Naive B cell (primary cell): ENCODE data around the gene HADH. TPM values are rescaled to one million over a fixed set of nuclear protein-coding genes. Genes with fewer than 3 reads are reported as not detected.
A peak's percentile ranks its signal among the peaks of the same experiment; 100 is the strongest.
"Not testable (repeated sequence)": the region's sequence is repeated elsewhere in the genome, so short reads cannot be mapped to it uniquely, and the experiment has no call there.

Experiments used
- ATAC-seq, 2 donors: fragments of 150-1000 bp; cut with Tn5 transposase; 2 replicates each; pipeline ENCODE4 v1.10.0; 2021; ENCODE audit warnings: low read depth in 2 of 2, mild to moderate bottlenecking in 2 of 2, moderate library complexity in 2 of 2
- DNase-seq: peaks from one replicate; pipeline ENCODE4 v3.0.0; 2022
- H3K27ac Mint-ChIP-seq, 6 donors: one replicate each; pipeline ENCODE4 v1.8.0; 2020 to 2022; ENCODE audit warnings: mild to moderate bottlenecking in 6 of 6, mixed read lengths in 6 of 6, moderate library complexity in 5 of 6, inconsistent platforms in 2 of 6
- H3K27me3 Mint-ChIP-seq, 3 donors: one replicate each; pipeline ENCODE4 v1.8.0; 2021 to 2022; ENCODE audit warnings: mixed read lengths in 3 of 3, mild to moderate bottlenecking in 1 of 3
- H3K36me3 Mint-ChIP-seq, 2 donors: one replicate each; pipeline ENCODE4 v1.8.0; 2020 to 2022; ENCODE audit warnings: mixed read lengths in 2 of 2, inconsistent platforms in 1 of 2, mild to moderate bottlenecking in 1 of 2
- H3K4me1 Mint-ChIP-seq, 3 donors: one replicate each; pipeline ENCODE4 v1.8.0; 2020 to 2022; ENCODE audit warnings: mixed read lengths in 3 of 3, inconsistent platforms in 1 of 3, mild to moderate bottlenecking in 1 of 3, moderate library complexity in 1 of 3
- H3K4me3 Mint-ChIP-seq, 8 donors: one replicate each; pipeline ENCODE4 v1.8.0; 2020 to 2022; ENCODE audit warnings: mild to moderate bottlenecking in 8 of 8, mixed read lengths in 8 of 8, moderate library complexity in 8 of 8, inconsistent platforms in 2 of 8
- H3K9me3 Mint-ChIP-seq, 7 donors: one replicate each; pipeline ENCODE4 v1.8.0; 2020 to 2022; ENCODE audit warnings: mixed read lengths in 7 of 7, mild to moderate bottlenecking in 5 of 7, inconsistent platforms in 2 of 7, moderate library complexity in 1 of 7
- polyA plus RNA-seq, 6 donors: library from polyadenylated mRNA; unstranded; fragments of 300-500 nt; fragmentation: Illumina TruSeq; gene quantifications; one replicate each; pipeline ENCODE4 v1.2.3, GENCODE V29; 2021; ENCODE audit warnings: low read depth in 6 of 6

HADH gene
- 10 to 100 TPM; 35.1 to 57.5 (median 51.2) TPM for polyA plus RNA-seq

DNA sequence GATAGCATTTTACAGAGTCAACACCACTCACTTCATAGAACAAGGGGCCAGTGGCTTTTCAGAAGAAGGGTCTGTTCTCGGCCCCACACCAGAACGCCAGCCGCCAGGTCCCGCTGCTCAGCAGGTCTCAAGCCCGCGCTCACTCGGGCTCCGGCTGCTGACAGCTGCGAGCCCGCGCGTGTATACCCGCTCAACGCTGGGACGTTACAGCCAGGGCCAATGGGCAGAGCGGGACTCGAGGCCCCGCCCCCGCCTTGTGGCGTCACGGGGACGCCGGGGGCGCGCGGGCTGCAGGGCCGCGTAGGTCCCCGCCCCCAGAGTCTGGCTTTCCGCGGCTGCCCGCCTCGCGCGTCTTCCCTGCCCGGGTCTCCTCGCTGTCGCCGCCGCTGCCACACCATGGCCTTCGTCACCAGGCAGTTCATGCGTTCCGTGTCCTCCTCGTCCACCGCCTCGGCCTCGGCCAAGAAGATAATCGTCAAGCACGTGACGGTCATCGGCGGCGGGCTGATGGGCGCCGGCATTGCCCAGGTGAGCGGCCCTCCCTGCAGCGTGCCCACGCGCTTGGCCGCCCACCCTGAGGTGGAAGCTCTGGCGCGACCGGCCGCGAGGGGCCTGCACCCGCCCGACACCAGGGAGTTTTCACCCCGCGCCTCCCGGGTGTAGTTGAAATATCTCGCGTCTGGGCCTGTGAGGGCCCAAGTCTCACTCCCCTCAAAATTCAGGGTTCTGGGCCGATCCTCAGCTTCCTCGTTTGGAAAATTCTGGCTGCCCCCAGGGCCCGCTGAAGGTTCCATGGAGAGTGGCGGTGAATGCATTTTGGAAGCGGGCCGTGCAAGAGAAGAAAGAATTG is at the start of gene HADH:
Gene HADH, plus strand, starts transcription at position 353 of the 850 bp plus-strand sequence. Its CDS starts 44 bp downstream, at position 397.
- H3K4me1 Mint-ChIP-seq = peaks cover 29 to 49% (median 43%) of the 10 kb centered on the region in 3 donors
- H3K27me3 Mint-ChIP-seq = no peaks in the 10 kb centered on the region
- peak; percentile 97 for DNase-seq
- H3K27ac Mint-ChIP-seq = peak within 1 kb of the TSS; percentile 87 to 98 (median 94)
- H3K4me3 Mint-ChIP-seq = peak within 1 kb of the TSS; percentile 91 to 98 (median 95)
- no peaks in the 10 kb centered on the region for H3K36me3 Mint-ChIP-seq
- peak; percentile 96 to 97 for ATAC-seq
- H3K9me3 Mint-ChIP-seq = no peaks in the 10 kb centered on the region

DNA sequence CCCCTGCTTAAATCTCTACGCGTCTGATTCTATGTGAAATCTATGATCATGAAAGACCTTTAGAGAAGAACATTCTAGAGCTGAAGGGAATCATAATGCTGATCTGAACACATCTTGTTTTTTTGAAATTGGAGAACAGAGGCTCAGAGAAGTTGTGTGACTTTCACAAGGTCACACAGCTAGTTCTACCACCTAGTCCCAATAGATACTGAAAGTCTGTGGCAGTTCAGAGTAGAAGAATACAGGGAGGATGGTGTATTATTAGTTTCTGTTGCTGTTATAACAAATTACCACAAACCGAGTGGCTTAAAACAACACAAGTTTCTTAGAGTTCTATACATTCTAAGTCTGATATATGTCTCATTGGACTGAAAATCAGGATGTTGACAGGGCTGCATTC is 43.9 kb upstream of the HADH start:
- no peak for ATAC-seq
- H3K9me3 Mint-ChIP-seq = no peaks in the 10 kb centered on the region
- H3K4me1 Mint-ChIP-seq = no peaks in the 10 kb centered on the region
- H3K27me3 Mint-ChIP-seq = no peaks in the 10 kb centered on the region
- no peak overlapping the region for H3K27ac Mint-ChIP-seq
- no peak for DNase-seq
- H3K36me3 Mint-ChIP-seq = peaks cover 12 to 41% of the 10 kb centered on the region in 2 donors
- no peak overlapping the region for H3K4me3 Mint-ChIP-seq

DNA sequence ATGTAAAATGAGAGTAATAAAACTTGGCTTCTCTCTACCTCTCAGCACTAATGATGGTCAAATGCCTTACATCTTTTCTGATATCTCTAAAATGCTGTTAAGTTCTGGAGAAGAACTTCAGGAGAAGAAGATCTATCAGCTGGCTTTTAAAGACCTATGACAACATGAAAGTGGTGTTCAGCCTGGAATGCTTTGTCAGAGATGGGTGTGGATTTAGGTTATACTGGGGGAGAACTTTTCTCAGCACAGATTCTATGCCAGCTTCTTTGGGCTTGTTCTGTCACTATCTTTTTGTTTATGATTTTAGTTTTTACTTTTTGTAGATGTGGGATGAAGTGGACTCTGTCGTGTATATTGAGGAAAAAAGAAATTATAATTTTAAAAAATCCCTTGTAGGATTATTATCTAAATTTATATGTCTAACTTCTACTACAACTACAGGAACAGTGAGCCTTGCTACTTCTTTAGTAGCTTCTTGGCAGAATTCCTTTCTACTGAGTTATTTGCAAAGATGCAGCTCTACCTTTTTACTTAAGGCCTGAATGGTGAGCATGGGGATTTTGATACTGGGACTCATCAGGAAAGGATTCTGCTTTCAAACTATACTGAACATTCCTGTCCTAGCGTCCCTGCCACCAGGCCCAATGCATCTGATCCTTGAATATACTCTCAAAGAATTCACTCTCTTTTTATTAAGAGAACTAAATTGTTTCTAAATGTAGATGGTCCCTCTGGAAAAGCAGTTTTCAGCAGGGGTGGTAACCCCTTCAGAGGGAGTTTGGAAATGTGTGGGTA is 38.7 kb upstream of the HADH start:
- peaks cover 33 to 46% of the 10 kb centered on the region in 2 donors for H3K36me3 Mint-ChIP-seq
- no peak for ATAC-seq

DNA sequence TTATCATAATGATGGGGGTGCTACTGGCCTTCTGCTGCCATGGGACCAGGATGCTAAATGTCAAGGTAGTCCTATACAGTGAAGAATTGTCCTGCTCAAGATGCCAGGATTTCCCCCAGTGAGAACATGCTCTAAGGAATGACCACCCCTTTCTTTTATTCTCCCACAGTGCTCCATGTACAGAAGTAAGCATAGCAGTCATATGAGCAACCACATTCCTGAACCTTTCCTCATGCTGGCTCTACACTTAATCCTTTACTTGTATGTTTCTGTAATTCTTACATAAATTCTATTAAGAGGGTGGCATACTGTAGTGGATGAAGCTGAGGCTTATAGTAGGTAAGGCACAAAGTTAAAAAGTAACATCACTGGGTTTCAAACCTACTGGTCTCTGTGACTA is 38.1 kb upstream of the HADH start:
- DNase-seq (no peak), ATAC-seq (no peak)
- Mint-ChIP-seq H3K27me3 (peaks cover 0 to 7% (median 0%) of the 10 kb centered on the region in 3 donors), H3K36me3 (peaks cover 39 to 46% of the 10 kb centered on the region in 2 donors), H3K4me1 (no peaks in the 10 kb centered on the region), H3K9me3 (peaks cover 6 to 18% (median 12%) of the 10 kb centered on the region in 7 donors), H3K27ac (no peak overlapping the region), H3K4me3 (no peak overlapping the region)

More for the DNA sequence above, 38.7 kb upstream of the HADH start:
- no peak for DNase-seq
- peaks cover 0 to 1% (median 0%) of the 10 kb centered on the region in 3 donors for H3K27me3 Mint-ChIP-seq
- H3K27ac Mint-ChIP-seq = no peak overlapping the region
- H3K4me1 Mint-ChIP-seq = no peaks in the 10 kb centered on the region
- no peak overlapping the region for H3K4me3 Mint-ChIP-seq
- peaks cover under 1 to 12% (median 6%) of the 10 kb centered on the region in 7 donors for H3K9me3 Mint-ChIP-seq

DNA sequence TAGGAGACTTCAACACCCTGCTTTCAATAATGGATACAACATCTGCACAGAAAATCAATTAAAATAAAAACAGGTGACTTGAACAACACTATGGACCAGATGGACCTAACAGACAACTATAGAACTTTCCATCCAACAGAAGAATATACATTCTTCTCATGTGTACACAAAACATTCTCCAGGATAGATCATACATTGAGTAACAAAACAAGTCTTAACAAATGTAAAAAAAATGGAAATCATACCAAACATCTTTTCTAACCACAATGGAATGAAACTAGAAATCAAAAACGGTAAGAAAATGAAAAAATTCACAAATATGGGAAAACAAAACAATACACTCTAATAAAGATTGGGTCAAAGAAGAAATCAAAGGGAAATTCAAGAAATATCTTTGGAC is 33.7 kb upstream of the HADH start:
- Mint-ChIP-seq H3K27ac (no peak overlapping the region), H3K9me3 (peaks cover 8 to 46% (median 23%) of the 10 kb centered on the region in 7 donors), H3K4me1 (no peaks in the 10 kb centered on the region), H3K36me3 (peaks cover 27 to 34% of the 10 kb centered on the region in 2 donors), H3K27me3 (peaks cover 0 to 15% (median 8%) of the 10 kb centered on the region in 3 donors), H3K4me3 (no peak overlapping the region)
- ATAC-seq (no peak), DNase-seq (no peak)

DNA sequence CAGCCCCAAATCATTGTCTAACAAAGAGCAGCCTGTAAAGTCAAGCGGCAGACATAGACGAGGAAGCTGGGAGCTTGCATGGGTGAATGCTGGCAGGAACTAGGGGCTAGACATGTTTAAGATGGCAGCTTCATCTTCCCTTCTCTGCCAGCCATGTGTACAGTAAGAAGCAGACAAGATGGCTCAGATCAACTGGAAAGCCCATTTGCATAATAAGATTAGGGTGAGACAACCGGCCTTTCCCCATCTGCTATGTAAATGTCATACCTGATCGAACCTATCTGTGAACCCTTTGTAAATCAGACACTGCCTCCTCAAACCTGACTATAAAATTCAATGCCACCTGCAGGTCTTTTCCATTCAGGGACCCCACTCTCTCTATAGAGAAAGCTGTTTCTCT is 22.8 kb upstream of the HADH start:
- no peak overlapping the region for H3K27ac Mint-ChIP-seq
- H3K4me3 Mint-ChIP-seq = no peak overlapping the region
- no peaks in the 10 kb centered on the region for H3K36me3 Mint-ChIP-seq
- H3K27me3 Mint-ChIP-seq = peaks cover 0 to 9% (median 0%) of the 10 kb centered on the region in 3 donors
- DNase-seq (no peak), ATAC-seq (peak; percentile 52 to 64)
- no peaks in the 10 kb centered on the region for H3K4me1 Mint-ChIP-seq
- peaks cover 0 to 11% (median 4%) of the 10 kb centered on the region in 7 donors for H3K9me3 Mint-ChIP-seq

DNA sequence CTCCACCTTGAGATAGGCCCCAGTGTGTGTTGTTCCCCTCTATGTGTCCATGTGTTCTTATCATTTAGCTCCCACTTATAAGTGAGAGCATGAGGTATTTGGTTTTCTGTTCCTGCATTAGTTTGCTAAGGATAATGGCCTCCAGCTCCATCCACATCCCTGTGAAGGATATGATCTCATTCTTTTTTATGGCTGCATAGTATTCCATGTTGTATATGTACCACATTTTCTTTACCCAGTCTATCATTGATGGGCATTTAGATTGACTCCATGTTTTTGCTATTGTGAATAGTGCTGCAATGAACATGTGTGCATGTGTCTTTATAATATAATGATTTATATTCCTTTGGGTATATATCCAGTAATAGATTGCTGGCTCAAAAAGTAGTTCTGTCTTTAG is 22.2 kb upstream of the HADH start:
- not testable (repeated sequence) for H3K4me3 Mint-ChIP-seq, H3K36me3 Mint-ChIP-seq, ATAC-seq, H3K27me3 Mint-ChIP-seq, H3K4me1 Mint-ChIP-seq, DNase-seq, H3K27ac Mint-ChIP-seq
- H3K9me3 Mint-ChIP-seq = peaks cover 0 to 11% (median 4%) of the 10 kb centered on the region in 7 donors

DNA sequence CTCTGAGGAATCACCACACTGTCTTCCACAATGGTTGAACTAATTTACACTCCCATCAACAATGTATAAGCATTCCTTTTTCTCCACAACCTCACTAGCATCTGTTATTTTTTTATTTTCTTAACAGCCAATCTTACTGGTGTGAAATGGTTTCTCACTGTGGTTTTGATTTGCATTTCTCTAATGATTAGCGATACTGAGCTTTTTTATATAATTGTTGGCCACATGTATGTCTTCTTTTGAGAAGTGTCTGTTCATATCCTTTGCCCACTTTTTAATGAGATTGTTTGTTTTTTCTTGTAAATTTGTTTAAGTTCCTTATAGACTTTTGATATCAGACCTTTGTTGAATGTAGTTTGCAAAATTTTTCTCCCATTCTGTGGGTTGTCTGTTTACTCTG is 21.8 kb upstream of the HADH start:
- not testable (repeated sequence) for H3K27ac Mint-ChIP-seq, H3K4me3 Mint-ChIP-seq, H3K27me3 Mint-ChIP-seq, ATAC-seq, H3K4me1 Mint-ChIP-seq, DNase-seq, H3K36me3 Mint-ChIP-seq
- H3K9me3 Mint-ChIP-seq = peaks cover 0 to 11% (median 4%) of the 10 kb centered on the region in 7 donors

DNA sequence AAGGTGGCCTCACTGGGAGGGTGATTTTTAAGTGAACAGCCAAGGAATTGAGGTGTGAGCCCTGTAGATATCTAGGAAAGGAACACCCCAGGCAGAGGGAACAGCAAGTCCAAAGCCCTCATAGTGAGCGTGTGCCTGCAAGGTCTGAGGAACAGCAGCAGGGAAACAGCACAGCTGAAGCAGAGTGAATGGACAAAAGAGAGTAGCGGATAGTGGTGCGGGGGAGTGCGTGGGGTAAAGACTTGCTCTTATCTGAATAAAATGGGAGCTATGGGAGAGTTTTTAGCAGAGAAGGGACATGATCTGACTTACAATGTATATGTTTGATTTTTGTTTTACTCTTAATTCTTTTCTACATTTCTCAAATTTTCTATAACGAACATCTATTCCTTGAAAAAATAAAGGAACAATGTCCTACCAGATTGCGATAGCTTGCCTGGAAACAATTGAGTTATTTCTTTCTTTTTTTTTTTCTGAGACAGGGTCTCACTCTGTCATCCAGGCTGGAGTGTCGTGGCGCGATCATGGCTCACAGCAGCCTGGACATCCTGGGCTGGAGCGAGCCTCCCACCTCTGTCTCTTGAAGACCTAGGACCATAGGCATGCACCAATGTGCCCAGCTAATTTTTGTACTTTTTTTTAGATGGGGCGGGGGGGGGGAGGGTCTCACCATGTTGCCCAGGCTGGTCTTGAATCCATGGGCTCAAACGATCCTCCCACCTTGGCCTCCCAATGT is 19.5 kb upstream of the HADH start:
- Mint-ChIP-seq H3K27ac (peak overlapping the region in 1 of 6 donors; percentile 31), H3K36me3 (no peaks in the 10 kb centered on the region), H3K4me3 (no peak overlapping the region), H3K4me1 (no peaks in the 10 kb centered on the region), H3K9me3 (peaks cover 0 to 11% (median 4%) of the 10 kb centered on the region in 7 donors), H3K27me3 (peaks cover 0 to 9% (median 0%) of the 10 kb centered on the region in 3 donors)
- ATAC-seq = no peak
- no peak for DNase-seq

DNA sequence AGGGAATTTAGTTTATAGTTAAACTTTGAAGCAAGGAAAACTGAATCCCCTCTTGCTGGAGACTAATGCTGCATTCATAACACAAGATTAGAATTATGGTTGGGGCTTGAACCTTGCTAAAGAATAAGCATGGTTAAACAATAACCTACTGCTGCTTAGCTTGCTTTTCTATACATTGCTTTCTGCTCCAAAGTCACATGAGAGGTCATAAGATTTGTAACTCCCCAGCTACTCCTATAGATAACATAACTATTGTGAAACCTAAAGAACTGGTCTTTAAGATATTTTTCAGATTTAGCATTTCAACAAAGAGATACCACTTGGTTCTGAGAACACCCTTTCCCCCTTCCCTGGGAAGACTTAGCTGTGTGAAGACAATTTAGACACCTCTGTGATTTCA is 17.1 kb upstream of the HADH start:
- Mint-ChIP-seq H3K36me3 (no peaks in the 10 kb centered on the region), H3K27me3 (peaks cover 0 to 9% (median 0%) of the 10 kb centered on the region in 3 donors), H3K27ac (peak overlapping the region in 1 of 6 donors; percentile 0), H3K4me3 (no peak overlapping the region), H3K9me3 (peaks cover 0 to 5% (median under 1%) of the 10 kb centered on the region in 7 donors), H3K4me1 (no peaks in the 10 kb centered on the region)
- ATAC-seq (no peak), DNase-seq (no peak)

DNA sequence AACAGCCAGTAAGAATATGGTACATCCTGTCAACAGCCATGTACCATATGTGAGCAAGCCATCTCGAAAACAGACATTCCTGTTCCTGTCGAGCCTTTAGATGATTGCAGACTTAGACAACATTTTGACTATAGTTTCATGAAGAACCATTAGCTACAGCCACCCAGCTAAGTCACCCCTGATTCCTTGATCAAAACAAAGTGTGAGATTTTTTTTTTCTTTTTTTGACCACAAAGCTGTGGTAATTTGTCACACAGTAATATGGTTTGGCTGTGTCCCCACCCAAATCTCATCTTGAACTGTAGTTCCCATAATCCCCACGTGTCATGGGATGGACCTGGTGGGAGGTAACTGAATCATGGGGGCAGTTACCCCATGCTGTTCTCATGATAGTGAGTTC is 15.2 kb upstream of the HADH start:
- no peak for ATAC-seq
- Mint-ChIP-seq H3K27me3 (peaks cover 0 to 2% (median 0%) of the 10 kb centered on the region in 3 donors), H3K4me1 (no peaks in the 10 kb centered on the region), H3K4me3 (no peak overlapping the region), H3K9me3 (peaks cover 0 to 3% (median 0%) of the 10 kb centered on the region in 7 donors), H3K27ac (no peak overlapping the region), H3K36me3 (no peaks in the 10 kb centered on the region)
- DNase-seq = no peak

DNA sequence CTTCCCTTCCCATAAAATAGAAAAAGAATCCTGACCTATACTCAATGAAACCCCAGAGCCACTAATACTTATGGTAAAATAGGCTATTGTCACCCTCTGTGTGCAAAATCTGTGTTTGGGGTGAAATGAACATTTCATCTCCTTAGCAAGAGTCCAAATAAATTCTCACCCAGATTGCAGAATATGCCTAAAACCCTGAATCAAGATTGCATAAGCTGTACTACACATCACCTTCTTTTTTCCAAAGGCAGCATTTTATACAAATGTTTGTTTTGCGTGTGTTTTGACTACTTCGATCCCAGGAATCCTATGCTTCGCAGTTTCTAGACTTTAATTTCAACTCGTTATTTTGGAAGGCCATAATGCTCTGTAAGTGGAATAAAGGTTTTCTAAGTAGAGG is 12.2 kb upstream of the HADH start:
- H3K27me3 Mint-ChIP-seq = no peaks in the 10 kb centered on the region
- H3K9me3 Mint-ChIP-seq = peaks cover 0 to 15% (median 6%) of the 10 kb centered on the region in 7 donors
- no peak overlapping the region for H3K4me3 Mint-ChIP-seq
- ATAC-seq (no peak), DNase-seq (no peak)
- no peak overlapping the region for H3K27ac Mint-ChIP-seq
- H3K4me1 Mint-ChIP-seq = no peaks in the 10 kb centered on the region
- peaks cover 0 to 8% of the 10 kb centered on the region in 2 donors for H3K36me3 Mint-ChIP-seq
